Measurements from ENCODE around the gene CDH18.

Gene CDH18

DNA sequence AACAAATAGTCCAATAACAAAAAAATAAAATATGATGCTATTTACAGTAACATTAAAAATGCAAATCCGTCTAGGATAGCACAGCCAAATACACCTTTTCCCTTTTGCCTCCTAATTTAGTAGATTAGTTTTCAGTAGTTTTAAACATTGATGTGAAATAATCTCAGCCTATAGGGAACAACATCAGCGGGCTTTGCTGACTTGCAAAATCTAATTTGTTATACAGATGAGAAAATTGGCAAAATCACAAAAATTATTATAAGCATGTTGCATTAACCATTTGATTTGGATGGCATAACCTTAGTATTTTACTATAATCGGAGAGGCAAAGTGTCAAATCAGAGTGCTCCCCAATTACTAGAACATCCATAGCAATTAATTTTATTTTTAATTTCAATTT is 563.5 kb downstream of the CDH18 start:
- no peaks in the 10 kb centered on the region for H3F3A ChIP-seq (ENCODE audit: insufficient read depth, low read length)
- no peaks in the 10 kb centered on the region for H3K27me3 ChIP-seq (replicated peaks; ENCODE audit: insufficient read depth, low read length)
- H3K9me3 ChIP-seq (replicated peaks; ENCODE audit: insufficient read depth, low read length), result no peaks in the 10 kb centered on the region
- no peak overlapping the region for H2AFZ ChIP-seq (ENCODE audit: low read length)
- H3K4me1 ChIP-seq (ENCODE audit: low read length), result no peaks in the 10 kb centered on the region
- TF ChIP-seq, protein P1, sequence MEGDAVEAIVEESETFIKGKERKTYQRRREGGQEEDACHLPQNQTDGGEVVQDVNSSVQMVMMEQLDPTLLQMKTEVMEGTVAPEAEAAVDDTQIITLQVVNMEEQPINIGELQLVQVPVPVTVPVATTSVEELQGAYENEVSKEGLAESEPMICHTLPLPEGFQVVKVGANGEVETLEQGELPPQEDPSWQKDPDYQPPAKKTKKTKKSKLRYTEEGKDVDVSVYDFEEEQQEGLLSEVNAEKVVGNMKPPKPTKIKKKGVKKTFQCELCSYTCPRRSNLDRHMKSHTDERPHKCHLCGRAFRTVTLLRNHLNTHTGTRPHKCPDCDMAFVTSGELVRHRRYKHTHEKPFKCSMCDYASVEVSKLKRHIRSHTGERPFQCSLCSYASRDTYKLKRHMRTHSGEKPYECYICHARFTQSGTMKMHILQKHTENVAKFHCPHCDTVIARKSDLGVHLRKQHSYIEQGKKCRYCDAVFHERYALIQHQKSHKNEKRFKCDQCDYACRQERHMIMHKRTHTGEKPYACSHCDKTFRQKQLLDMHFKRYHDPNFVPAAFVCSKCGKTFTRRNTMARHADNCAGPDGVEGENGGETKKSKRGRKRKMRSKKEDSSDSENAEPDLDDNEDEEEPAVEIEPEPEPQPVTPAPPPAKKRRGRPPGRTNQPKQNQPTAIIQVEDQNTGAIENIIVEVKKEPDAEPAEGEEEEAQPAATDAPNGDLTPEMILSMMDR (IDR thresholded peaks at IDR 0.05; ENCODE audit: low read length), result no peak
- no peaks in the 10 kb centered on the region for H3K9me2 ChIP-seq (replicated peaks; ENCODE audit: insufficient read depth, low read length)
- H3K36me3 ChIP-seq (replicated peaks; ENCODE audit: insufficient read depth, low read length), result no peaks in the 10 kb centered on the region
- H3K4me2 ChIP-seq (ENCODE audit: low read depth, low read length), result no peak overlapping the region
- DNase-seq, result no peak
- H3K4me3 ChIP-seq (ENCODE audit: low read length), result no peak overlapping the region
- no peak overlapping the region for H3K9ac ChIP-seq (ENCODE audit: low read length)
- no peaks in the 10 kb centered on the region for H3K79me2 ChIP-seq (ENCODE audit: low read length)
- H4K20me1 ChIP-seq (ENCODE audit: insufficient read depth, low read length), result no peaks in the 10 kb centered on the region
- H3K27ac ChIP-seq (ENCODE audit: low read length), result no peak overlapping the region

All from MM.1S (cell line).